Measurements from ENCODE around the gene SFXN2. TPM values are rescaled to one million over a fixed set of nuclear protein-coding genes. Genes with fewer than 3 reads are reported as not detected.

The SFXN2 gene
- total and polyA plus RNA-seq, 8 donors = 5.6 to 21.6 (median 10.0) TPM

- no peak for TF ChIP-seq CTCF (IDR thresholded peaks at IDR 0.05)
- Histone ChIP-seq H3K27ac (no peak overlapping the region), H3K4me1 (peaks cover 0 to 17% (median 12%) of the 10 kb centered on the region in 3 donors), H3K4me3 (no peak overlapping the region), H3K36me3 (no peaks in the 10 kb centered on the region), H3K27me3 (no peaks in the 10 kb centered on the region), H3K9me3 (no peaks in the 10 kb centered on the region)
- FAIRE-seq = no peak
- no peak for DNase-seq
- WGBS, 2 donors = 96 to 99% methylated on average over 4 of the region's 4 CpGs
- intact Hi-C loops (cut with DNase I) = no loop called here
- ATAC-seq = no peak
Measured at GRCh38 chr10:102679596-102679995, 34.8 kb upstream of the SFXN2 start.

- Histone ChIP-seq H3K9me3 (no peaks in the 10 kb centered on the region), H3K27me3 (no peaks in the 10 kb centered on the region), H3K36me3 (no peaks in the 10 kb centered on the region), H3K4me3 (no peak overlapping the region), H3K4me1 (peaks cover 0 to 17% (median 12%) of the 10 kb centered on the region in 3 donors), H3K27ac (no peak overlapping the region)
- intact Hi-C loops (cut with DNase I) = no loop called here
- TF ChIP-seq CTCF (IDR thresholded peaks at IDR 0.05) = no peak
- no peak for DNase-seq
- FAIRE-seq = no peak
- ATAC-seq = no peak
- WGBS, 2 donors = 86 to 93% methylated on average over 5 of the region's 5 CpGs
Measured at GRCh38 chr10:102681696-102682095, 32.7 kb upstream of the SFXN2 start.

- H3K4me1 ChIP-seq = peaks cover 0 to 15% (median 12%) of the 10 kb centered on the region in 3 donors
- intact Hi-C loops (cut with DNase I) = no loop called here
- TF ChIP-seq CTCF (IDR thresholded peaks at IDR 0.05) = no peak
- no peak for DNase-seq
- WGBS, 2 donors = 87% methylated on average over 7 of the region's 7 CpGs
- no peak for FAIRE-seq
- H3K27me3 ChIP-seq = no peaks in the 10 kb centered on the region
- no peaks in the 10 kb centered on the region for H3K36me3 ChIP-seq
- no peak overlapping the region for H3K27ac ChIP-seq
- ATAC-seq = no peak
- no peak overlapping the region for H3K4me3 ChIP-seq
- no peaks in the 10 kb centered on the region for H3K9me3 ChIP-seq
Measured at GRCh38 chr10:102682416-102682815, 32.0 kb upstream of the SFXN2 start.

- Histone ChIP-seq H3K9me3 (no peaks in the 10 kb centered on the region), H3K4me1 (peaks cover 0 to 10% (median 10%) of the 10 kb centered on the region in 3 donors), H3K27ac (no peak overlapping the region), H3K27me3 (no peaks in the 10 kb centered on the region), H3K36me3 (no peaks in the 10 kb centered on the region), H3K4me3 (no peak overlapping the region)
- ATAC-seq = no peak
- intact Hi-C loops (cut with DNase I) = no loop called here
- FAIRE-seq = no peak
- no peak for TF ChIP-seq CTCF (IDR thresholded peaks at IDR 0.05)
- no peak for DNase-seq
- 83 to 92% methylated on average over 4 of the region's 4 CpGs for WGBS, 2 donors
Measured at GRCh38 chr10:102682981-102683380, 31.5 kb upstream of the SFXN2 start.

GRCh38 chr10:102683736-102684135 is 30.7 kb upstream of the SFXN2 start:
- DNase-seq = no peak
- no peak overlapping the region for H3K27ac ChIP-seq
- FAIRE-seq = no peak
- no peaks in the 10 kb centered on the region for H3K36me3 ChIP-seq
- intact Hi-C loops (cut with DNase I) = no loop called here
- no peak for TF ChIP-seq CTCF (IDR thresholded peaks at IDR 0.05)
- ATAC-seq = no peak
- H3K27me3 ChIP-seq = no peaks in the 10 kb centered on the region
- H3K4me1 ChIP-seq = peaks cover 0 to 2% (median 2%) of the 10 kb centered on the region in 3 donors
- WGBS, 2 donors = 82 to 86% methylated on average over 5 of the region's 5 CpGs
- no peaks in the 10 kb centered on the region for H3K9me3 ChIP-seq
- H3K4me3 ChIP-seq = no peak overlapping the region

All from pancreas (tissue), 10 donors.